SIG-M5 treated with dmso at 0.1 percent for 504 hours (cell line): ENCODE results near the gene SKAP1.
A peak's percentile ranks its signal among the peaks of the same experiment; 100 is the strongest.

Experiments used
- DNase-seq: peaks from one replicate; lab custom pipeline; 2025; ENCODE audit not compliant: unreplicated experiment; lab: John Stamatoyannopoulos, UW

SKAP1 gene

DNA sequence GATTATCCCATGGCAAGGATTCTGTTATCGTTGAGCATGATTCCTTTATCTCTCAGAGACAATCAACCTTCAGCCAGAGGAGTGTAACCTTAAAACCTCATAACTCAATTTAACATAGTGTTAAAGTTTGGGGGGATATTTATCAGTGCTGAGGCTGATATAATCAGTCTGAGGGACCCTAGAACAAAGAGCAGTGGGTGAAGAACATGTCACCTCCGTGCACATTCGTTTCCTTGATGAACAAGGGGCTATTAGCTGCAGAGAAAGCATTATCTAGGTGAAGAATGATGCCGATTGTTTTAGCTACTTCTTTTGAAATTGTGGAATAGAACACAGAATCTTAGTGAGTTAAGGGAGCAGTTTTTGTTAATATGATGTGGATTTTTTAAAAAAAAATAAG lies 99.1 kb downstream of the SKAP1 start:
- no peak for DNase-seq

DNA sequence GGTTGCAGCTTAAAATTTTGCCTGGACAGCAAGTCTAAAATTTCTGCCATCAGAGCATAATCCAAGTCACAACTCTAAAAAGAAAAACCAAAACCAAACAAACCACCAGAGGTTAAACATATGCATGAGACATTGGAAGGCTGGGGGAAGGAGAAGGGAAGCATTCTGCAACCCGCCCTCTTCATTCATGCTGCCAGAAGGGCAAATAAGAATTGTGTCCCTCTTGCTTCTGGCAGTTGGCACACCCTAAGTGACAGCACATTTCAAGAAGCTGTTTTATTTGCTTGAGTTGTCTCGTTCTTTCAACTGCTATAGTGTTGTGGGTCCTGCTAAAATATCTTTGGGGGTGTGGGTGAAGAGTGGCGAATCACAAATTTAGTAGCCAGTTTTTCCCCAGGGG lies 99.6 kb downstream of the SKAP1 start:
- DNase-seq, result no peak

DNA sequence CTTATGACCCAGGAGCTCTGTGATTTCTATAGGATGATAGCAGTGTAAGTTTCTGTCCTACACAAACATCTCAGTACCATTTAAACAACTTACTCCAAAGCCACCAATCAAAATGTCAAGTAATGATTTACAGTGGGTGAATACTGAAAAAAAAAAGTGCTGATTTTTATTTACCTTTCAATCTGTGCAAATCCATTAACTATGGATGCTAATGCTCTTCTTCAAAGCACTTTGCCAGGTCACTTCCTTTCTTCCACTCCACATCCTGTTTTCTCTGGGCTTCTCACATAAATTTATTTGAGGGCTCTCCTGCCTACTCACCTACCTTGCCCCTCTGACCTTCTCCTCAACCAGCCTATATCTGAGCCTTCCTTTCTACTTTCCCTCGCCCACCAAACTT lies 101.6 kb downstream of the SKAP1 start:
- no peak for DNase-seq

DNA sequence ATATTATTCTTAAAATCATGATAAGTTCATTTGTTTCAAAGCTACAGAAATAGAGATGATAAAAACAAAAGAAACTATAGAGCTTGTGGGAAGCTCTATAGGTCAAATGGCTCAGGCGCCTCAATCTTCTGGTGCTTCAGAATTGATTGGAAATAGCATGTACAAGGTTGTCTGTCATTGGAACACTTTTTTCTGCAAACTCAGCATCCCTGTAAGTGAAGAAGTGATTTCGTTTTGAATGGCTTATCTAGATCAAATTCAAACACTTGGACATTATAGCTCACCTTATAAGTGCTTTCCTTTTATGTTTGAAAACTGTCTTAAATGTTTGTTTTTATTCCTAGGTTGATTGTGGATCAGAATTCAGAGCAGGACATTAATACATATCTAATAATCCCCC lies 103.7 kb downstream of the SKAP1 start:
- no peak for DNase-seq

DNA sequence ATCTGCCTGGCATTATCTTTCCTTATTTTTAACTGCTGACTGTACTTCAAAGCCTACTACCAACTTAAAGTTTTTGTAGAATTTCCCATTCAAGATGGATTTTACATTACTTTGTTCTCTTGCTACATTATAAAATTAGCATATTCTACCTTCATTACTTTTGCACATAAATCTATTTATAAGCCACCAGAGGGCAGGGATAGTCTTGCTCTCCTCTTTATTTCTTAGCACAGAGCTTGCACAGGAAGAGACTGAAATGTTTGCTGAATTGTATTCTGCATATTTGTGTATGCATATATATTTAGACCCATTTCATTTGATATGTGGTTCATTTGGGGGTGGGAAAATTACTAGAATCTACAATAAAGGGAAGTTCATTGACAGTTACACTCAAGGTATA lies 108.0 kb downstream of the SKAP1 start:
- peak; percentile 10 for DNase-seq

DNA sequence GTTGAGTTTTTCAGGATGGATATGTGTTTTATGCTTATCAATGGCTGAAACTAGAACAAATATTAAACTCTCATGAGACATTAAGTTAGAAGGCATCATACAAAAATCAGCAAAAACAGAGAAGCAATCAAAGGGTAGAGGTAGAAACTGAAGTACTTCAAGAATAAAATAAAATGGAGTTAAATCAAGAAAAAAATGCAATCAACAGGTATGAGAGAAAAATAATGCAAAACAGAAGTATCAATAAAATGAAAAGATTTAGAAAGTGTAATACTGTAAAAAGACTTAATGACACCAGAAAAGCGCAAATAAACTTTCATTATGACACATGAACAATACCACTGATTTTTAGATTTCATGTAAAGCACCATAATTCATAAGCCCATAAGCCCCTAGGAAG lies 112.3 kb downstream of the SKAP1 start:
- DNase-seq, result no peak

DNA sequence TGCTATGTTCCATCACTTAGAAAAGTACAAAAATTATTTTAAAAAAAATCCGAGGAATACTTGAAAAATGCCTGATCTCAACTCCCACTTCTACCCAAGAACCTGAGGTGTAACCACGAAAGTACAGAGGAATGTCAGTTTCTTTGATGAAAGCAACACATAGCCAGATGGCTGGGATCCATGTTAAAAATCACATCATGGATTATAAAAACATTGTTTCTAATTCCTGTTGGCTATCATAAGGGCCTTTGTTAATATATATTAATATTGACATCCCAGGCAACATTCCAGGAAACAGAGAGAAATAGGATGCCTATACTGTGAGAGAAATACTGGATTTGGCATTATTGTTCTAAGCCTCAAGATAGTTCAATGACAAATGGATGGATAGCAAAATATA lies 115.3 kb downstream of the SKAP1 start:
- no peak for DNase-seq

DNA sequence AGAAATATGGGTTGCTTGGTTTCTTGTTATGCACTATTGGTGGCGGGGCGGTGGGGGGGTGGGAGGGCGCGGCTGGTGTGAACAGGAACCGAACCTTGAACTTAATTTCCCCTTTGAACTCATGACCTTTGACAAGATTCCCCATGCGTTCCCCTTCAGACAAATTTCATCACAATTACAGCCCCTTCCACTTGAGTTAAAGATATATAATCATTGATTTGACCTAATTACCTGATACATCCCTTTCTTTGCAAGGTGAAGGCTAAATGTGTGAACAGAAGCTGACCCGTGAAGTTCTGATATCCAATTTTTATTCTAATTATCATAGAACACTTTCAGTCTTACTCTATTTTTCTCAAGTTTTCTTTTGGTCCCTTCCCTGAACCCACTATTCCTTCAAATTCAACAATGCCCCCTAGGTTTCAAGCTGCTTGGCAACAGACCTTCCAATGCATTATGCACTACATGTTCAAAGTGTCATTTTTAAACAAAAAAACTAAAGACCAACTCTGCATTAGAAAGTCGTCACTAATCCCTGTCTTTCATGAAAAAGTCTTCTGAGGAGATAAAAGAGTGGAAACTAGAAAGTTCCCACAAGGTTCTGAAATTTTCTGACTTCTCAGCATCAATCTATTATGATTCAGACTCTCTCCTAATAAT lies 116.8 kb downstream of the SKAP1 start:
- no peak for DNase-seq

DNA sequence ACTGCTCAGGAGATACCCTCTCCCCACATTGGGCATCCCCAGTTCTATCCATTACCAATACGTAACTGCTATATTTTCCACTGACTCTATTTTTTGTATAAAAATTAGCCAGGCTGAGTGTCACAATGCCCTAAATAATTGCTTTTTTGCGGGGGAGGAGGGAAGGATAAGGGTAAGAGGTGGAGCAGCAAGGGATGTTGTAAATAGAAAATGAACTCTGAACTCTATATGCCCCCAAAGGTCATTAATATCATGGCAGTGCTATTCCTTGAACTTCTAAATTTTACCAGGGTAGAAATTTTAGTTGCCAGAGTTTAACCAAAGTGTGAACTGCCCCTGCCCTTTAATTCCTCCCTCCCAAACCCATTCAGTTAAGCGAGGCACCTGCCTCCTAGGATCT lies 118.7 kb downstream of the SKAP1 start:
- DNase-seq, result no peak

DNA sequence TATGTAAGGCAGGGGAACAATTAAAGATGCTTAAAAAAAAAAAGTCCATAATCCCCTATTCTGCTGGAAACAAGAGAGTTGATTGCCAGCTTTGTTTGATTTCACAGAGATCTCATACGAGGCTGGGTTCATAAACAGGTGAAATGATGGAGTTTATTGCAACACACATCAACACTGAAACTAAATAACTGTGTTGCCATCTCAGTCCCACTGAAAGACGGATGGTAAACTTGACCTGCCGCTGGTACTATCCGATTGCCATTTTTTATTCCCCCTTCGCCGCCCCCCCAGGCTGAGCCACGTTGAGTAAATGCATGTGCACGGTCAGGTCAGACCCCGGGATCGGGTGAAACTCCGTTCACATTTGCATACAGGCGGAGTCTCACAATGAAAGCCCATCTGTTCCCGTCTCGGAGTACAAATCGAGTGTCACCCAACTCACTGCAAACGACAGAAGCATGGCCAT lies 119.2 kb downstream of the SKAP1 start:
- DNase-seq, result no peak

DNA sequence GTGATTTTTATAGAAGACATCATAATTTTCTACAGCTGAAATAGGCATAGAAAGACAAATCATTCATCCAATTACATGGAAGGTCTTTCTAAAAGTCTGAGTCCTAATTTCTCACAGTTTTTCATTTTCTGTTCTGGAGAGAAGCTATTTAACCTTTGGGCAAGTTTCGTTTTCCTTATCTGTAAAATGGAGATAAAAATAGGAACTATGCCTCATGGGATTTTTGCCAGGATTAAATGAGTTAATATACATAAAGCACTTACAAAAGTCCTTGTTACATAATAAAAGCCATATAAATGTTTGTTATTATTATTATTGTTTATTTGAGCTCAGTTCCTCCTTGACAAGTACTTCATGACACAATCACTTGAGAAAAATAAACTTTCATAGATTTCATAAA lies 121.4 kb downstream of the SKAP1 start:
- DNase-seq, result no peak

DNA sequence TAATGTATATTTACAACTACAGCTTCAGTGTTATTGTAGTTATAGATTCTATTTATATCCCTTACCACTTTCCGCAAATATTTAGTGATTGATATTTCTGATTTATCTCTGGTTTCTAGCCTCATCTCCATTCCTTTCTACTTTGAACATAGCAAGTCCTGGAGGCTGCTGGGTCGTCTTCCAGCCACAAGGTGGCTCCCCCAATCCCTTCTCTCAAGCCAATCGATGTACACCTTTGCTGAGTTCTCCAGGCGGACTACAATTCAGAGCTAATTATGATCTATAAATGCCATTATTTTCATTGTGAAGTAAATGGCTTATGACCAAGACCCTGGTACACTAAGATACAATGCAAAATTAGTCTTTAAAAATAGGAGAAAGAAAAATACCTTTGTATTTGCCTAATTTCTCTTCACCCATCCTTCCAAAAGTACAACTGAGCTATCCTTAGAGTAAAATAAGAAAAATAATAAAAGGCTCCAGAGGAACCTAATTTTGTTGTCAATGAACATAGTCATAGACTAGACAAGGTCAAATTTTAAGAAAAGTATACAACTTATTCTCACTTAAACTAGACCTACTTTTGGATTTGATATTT lies 122.1 kb downstream of the SKAP1 start:
- peak; percentile 68 for DNase-seq

DNA sequence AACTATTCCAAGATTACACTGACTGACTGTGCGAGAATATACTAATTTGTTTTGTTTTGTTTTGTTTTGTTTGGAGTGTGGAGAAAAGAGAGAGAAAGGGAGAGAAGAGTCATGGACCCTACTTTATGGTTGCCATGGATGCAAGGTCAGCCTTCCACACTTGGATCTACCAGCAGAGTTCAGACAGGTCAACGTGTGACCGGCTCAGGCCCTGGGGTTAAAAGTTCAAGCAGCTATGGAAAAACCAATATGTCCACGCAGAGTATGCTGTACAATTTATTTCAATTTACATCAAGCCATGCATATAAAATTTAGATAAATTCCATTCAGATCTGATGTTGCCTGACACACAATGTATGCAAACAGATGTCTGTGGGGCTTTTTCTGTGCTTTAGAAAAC lies 122.8 kb downstream of the SKAP1 start:
- DNase-seq, result no peak

DNA sequence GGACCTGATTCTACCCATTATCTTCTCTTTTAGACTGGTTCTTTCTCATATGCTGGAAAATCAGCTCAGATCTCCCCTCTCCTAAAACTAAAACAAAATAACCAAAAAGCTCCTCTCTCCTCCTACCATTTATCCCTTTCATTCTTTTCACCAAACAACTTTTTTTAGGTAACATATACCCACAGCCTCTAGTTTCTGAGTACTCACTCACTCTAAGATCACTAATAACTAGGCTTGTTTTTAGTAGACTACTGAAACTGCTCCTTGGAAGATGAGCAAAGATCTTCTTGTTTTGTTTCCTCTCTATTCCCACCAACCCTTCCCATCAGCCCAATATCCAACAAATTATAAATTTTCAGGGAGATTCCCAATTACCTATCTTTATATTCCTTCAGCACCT lies 129.0 kb downstream of the SKAP1 start:
- DNase-seq, result no peak

DNA sequence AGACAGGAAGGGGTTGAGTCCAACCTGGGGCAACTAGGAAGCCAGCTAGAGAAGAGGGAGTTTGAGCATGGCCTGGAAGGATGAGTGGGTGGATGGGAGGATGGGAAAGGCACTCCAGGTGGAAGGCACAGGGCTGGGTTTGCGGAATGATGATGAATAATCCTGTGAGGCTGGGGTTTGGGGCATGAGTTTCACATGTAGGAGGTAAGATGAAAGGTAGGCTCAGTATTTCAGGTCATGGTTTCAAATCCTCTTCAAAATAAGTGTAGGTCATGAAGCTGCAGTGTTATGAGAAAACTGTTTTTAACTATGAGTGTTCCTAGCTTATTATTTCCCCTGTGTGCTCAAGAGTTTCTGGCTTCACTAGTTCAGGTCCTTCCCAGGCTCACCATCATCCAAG lies 130.3 kb downstream of the SKAP1 start:
- no peak for DNase-seq

DNA sequence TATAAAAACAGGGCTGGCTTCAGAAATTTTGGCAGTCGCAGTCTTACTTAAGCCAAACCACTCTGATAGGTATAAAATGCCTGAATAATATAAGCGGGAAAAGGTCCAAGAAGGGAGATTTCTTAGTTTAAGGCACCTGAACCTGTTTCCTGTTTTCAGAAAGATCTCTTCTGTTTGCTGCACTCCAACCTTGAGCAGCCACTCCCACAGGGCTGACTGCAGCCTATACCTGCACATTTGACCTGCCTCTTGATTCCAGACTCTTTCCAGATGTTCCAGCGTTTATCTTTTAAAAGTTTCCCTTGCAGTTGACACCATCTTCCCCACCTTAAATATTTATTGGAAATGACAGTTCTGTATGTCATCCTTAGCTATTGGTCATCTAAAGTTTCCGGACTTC lies 132.2 kb downstream of the SKAP1 start:
- DNase-seq, result no peak

DNA sequence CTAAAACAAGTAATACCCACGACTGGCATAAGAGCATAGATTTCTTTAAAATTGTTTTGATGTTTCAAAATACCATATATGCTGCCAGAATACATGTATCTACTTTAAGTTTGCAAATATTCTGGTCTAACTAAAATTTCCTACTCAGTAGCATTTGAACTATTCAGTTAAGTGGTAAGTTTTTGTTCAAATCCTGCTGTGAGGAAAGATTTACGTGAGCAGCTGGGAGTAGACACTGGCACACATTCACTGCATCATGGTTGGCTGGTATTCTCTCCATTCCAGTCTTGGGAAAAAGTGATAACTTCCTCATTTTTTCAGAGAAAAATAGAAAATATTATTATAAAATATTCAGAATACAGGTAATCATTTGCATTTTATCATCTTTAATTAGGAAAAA lies 133.6 kb downstream of the SKAP1 start:
- DNase-seq, result no peak

DNA sequence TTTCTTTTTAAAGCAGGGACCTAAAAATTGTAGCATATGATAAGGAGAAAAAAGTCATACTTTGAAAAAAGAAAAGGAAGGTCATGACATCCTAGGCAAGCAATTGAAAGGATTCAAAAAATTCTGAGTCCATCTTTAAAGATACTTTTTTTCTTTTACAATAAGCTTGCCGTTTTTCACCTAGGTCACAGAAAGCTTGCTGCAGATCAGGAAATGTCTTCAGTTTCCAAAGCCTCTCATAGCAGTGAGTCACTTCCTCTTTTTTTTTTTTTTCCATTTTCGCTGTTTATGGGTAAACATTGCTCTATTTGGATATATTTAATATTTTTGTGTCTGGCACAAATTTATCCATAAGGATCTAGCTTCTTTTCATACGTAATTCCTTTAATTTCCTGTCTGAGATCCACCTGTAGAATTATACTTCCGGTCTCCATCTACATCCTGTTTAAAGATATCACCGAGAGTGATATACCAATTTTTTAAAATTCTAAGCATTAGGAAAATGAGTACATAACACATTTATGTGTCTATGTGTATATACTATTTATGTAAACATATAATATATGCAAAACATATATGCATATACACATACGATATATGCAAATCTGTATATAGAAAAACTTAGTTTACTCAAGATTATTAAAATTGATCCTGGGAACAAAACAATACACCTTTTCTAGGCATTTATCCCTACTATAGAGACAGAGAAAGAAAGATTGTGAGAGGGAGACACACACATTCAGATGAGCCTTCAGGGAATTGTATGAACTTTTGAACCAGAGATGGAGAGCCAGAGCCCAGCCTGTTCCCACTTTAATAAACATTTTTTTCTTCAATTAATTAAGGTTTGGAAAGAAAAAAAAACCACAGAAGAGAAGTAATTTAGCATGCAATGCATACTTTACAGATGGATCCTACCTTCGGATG lies 134.4 kb downstream of the SKAP1 start:
- DNase-seq, result peak; percentile 58

DNA sequence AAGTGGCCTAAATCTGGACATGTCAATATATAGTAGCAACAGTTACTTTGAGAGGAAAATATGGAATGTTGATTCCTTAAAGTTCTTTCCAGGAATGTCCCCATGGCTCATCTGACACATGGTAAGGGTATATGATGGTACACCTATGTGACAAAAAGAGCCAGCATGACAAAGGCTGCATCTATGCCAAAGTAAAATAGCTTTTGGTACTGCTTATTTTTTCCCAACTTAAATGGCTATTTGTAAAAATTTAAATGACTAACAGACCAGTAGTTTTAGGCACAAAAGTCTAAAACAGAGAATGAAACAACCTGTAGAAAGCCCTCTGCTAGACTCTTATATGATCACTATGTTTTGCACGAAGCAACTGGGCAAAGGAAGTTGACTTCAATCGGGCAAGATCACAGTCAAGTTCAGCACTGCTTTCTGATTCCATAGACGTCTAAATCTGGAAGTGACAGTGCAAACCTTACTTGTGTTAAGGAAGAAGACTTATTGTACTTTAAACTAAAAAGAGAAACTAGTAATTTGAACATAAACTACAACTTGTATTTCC lies 135.1 kb downstream of the SKAP1 start:
- no peak for DNase-seq

DNA sequence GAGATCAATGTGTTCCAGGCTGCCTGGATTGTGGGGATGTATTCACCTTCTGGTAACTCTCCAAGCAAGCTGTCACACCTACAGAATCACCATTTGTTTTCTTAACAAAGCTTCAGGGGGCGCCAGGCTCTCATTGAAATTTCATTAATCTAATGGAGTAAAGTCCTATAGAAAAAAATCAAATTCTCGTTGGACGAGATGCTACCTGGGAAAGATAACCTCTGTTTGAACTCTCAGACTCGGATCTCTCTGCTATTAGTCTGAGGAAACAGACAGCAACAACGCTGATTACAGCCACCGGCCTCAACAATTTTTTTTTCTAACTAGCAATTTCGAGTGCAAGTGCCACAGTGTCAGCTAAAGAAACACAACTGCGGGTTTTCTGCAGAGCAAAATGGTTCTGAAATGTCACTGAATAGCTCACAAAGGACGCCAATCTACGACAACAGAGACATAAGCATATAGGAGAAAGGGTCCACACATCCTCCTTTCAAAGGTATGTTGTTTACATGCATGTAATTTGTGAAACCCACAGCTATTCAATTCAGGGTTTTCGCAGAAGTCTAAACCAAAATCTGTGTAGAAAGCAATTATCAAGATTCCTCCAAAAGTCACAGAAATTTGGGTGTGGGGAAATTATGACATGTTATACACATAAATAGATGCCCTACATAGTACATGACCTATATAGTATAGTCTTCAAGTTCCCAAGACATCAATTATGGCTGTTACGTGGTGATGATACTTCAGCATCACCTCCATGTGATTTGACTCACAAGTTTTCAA lies 135.8 kb downstream of the SKAP1 start:
- no peak for DNase-seq
